OCI-LY1 (cell line): ENCODE results near the gene TYW1B.
"Not testable (repeated sequence)": the region's sequence is repeated elsewhere in the genome, so short reads cannot be mapped to it uniquely, and the experiment has no call there.

Experiments used
- CTCF ChIP-seq: fragments of 200-600 bp; sonication (generic), shearing (Covaris generic); IDR thresholded peaks from 2 replicates; pipeline ENCODE4 v1.5.1; 2017; ENCODE audit warnings: mild to moderate bottlenecking, antibody characterized with exemption, low read length, moderate library complexity, mixed read lengths
- EZH2 ChIP-seq: fragments of 200-600 bp; sonication (generic), shearing (Covaris generic); IDR thresholded peaks from 2 replicates; pipeline ENCODE4 v1.8.0; 2017; ENCODE audit warnings: borderline replicate concordance, mixed run types, mild to moderate bottlenecking, antibody characterized with exemption, low read length, moderate library complexity, mixed read lengths

- TF ChIP-seq EZH2, CTCF: not testable (repeated sequence)
Measured at GRCh38 chr7:72601683-72602082, 226.3 kb downstream of the TYW1B start.
